GM12878 (cell line): Measurements from ENCODE around the gene OPRL1. TPM values are rescaled to one million over a fixed set of nuclear protein-coding genes. Genes with fewer than 3 reads are reported as not detected.

Source experiments
- ATAC-seq: fragments of 200-7000 bp; cut with Tn5 transposase; 3 replicates; pipeline ENCODE4 v1.9.1; 2020; ENCODE audit warnings: mild to moderate bottlenecking, moderate library complexity
- BruUV-seq: library from RNA; stranded (reverse); fragments of 400-500 nt; replicated peaks from 2 replicates; lab custom pipeline; 2021; lab: Mats Ljungman, UMichigan
- CTCF ChIA-PET: fragments of 300-600 bp; sonication (Branson Sonifier 250); formaldehyde crosslinking; extraction: SDS; loops from one replicate; lab custom pipeline; 2021; ENCODE audit warnings: inconsistent platforms; lab: Yijun Ruan, JAX
- POLR2A ChIA-PET: fragments of 350-600 bp; formaldehyde crosslinking; extraction: SDS; loops from one replicate; lab custom pipeline; 2021; ENCODE audit warnings: inconsistent platforms; lab: Charles Lee
- RAD21 ChIA-PET: fragments of 300-600 bp; sonication (Branson Sonifier 250); formaldehyde crosslinking; loops from one replicate; lab custom pipeline; 2023; ENCODE audit warnings: antibody characterized with exemption; ENCODE audit not compliant: unreplicated experiment; lab: Charles Lee
- SMC1A ChIA-PET: fragments of 300-600 bp; sonication (Branson Sonifier 250); formaldehyde crosslinking; loops from one replicate; lab custom pipeline; 2023; ENCODE audit not compliant: unreplicated experiment, uncharacterized antibody; lab: Charles Lee
- DNase-seq: peaks from one replicate; pipeline ENCODE4 v3.0.0-alpha.2; 2011; ENCODE audit warnings: low read depth, low spot score
- FAIRE-seq: peaks from 3 replicates; lab custom pipeline; 2011; peaks lifted over from hg19 to GRCh38; lab: Jason Lieb, UNC
- H2AFZ ChIP-seq: 2 replicates; pipeline ENCODE4 v1.6.0; 2011; ENCODE audit warnings: low read depth, low read length, control low read depth; ENCODE audit not compliant: control insufficient read depth
- H3K27ac ChIP-seq: 2 replicates; pipeline ENCODE4 v1.5.1; 2011; ENCODE audit warnings: control low read depth; ENCODE audit not compliant: control insufficient read depth, insufficient read depth
- H3K27me3 ChIP-seq, 2 experiments: replicated peaks in 1 of 2; 2 replicates each; pipeline versions ENCODE4 v1.6.0 to v1.6.1; 2011; ENCODE audit warnings: low read length in 1 of 2; ENCODE audit not compliant: control insufficient read depth in 2 of 2, insufficient read depth in 2 of 2
- H3K36me3 ChIP-seq, 2 experiments: 2 replicates each; pipeline ENCODE4 v1.5.1; 2011; ENCODE audit warnings: low read length in 1 of 2; ENCODE audit not compliant: control insufficient read depth in 2 of 2, insufficient read depth in 2 of 2
- H3K4me1 ChIP-seq: 2 replicates; pipeline ENCODE4 v1.6.1; 2011; ENCODE audit warnings: mild to moderate bottlenecking, low read length, moderate library complexity, mixed read lengths; ENCODE audit not compliant: control insufficient read depth, insufficient read depth
- H3K4me2 ChIP-seq: 2 replicates; pipeline ENCODE4 v1.6.0; 2011; ENCODE audit warnings: control low read depth; ENCODE audit not compliant: control insufficient read depth, insufficient read depth
- H3K4me3 ChIP-seq: fragments of 200-600 bp; sonication (generic); 2 replicates; pipeline ENCODE4 v1.5.1; 2016
- H3K79me2 ChIP-seq: 2 replicates; pipeline ENCODE4 v1.6.0; 2011; ENCODE audit warnings: low read length; ENCODE audit not compliant: control insufficient read depth, insufficient read depth
- H3K9ac ChIP-seq: 2 replicates; pipeline ENCODE4 v1.8.0; 2011; ENCODE audit warnings: low read length, control low read depth, mixed read lengths; ENCODE audit not compliant: control insufficient read depth, insufficient read depth
- H3K9me3 ChIP-seq: replicated peaks from 3 replicates; pipeline ENCODE4 v1.5.1; 2011; ENCODE audit warnings: mild to moderate bottlenecking, low read length; ENCODE audit not compliant: control insufficient read depth, insufficient read depth
- H4K20me1 ChIP-seq: 2 replicates; pipeline ENCODE4 v1.6.0; 2011; ENCODE audit not compliant: control insufficient read depth, insufficient read depth
- CREB1 ChIP-seq: IDR thresholded peaks from 2 replicates; pipeline ENCODE4 v1.6.1; 2012; ENCODE audit warnings: low read depth, mild to moderate bottlenecking, inconsistent platforms
- DPF2 ChIP-seq: fragments of 450-650 bp; IDR thresholded peaks from 2 replicates; pipeline ENCODE4 v1.6.1; 2017; ENCODE audit warnings: mild to moderate bottlenecking
- FOXK2 ChIP-seq: fragments of 450-650 bp; IDR thresholded peaks from 2 replicates; pipeline ENCODE4 v1.6.1; 2017; ENCODE audit warnings: mild to moderate bottlenecking, moderate library complexity
- GABPA ChIP-seq: IDR thresholded peaks from 2 replicates; pipeline ENCODE4 v1.6.1; 2014; ENCODE audit warnings: antibody characterized with exemption, low read depth, mild to moderate bottlenecking, inconsistent platforms
- NFXL1 ChIP-seq: fragments of 450-650 bp; IDR thresholded peaks from 2 replicates; pipeline ENCODE4 v1.6.1; 2017; ENCODE audit warnings: antibody characterized with exemption, mild to moderate bottlenecking, borderline replicate concordance
- NR2C2 ChIP-seq: IDR thresholded peaks from 2 replicates; pipeline ENCODE4 v1.6.1; 2011; ENCODE audit warnings: borderline replicate concordance, low read depth; ENCODE audit not compliant: control insufficient read depth, insufficient read length
- PML ChIP-seq: IDR thresholded peaks from 2 replicates; pipeline ENCODE4 v1.6.1; 2012; ENCODE audit warnings: low read length, inconsistent platforms
- POLR2A ChIP-seq: IDR thresholded peaks from 2 replicates; pipeline ENCODE4 v1.6.1; 2011; ENCODE audit warnings: low read depth, mild to moderate bottlenecking, low read length
- POLR2AphosphoS2 ChIP-seq: IDR thresholded peaks from 2 replicates; pipeline ENCODE4 v1.6.1; 2011; ENCODE audit warnings: low read depth, mild to moderate bottlenecking, low read length, improper control_type of control experiment, moderate library complexity
- RAD21 ChIP-seq: IDR thresholded peaks from 2 replicates; pipeline ENCODE4 v1.6.1; 2011; ENCODE audit warnings: mild to moderate bottlenecking, low read depth, low read length, moderate library complexity; ENCODE audit not compliant: insufficient read depth
- SMAD5 ChIP-seq: IDR thresholded peaks from 2 replicates; pipeline ENCODE4 v1.6.1; 2016; ENCODE audit warnings: antibody characterized with exemption, low read depth
- SMC3 ChIP-seq: IDR thresholded peaks from 2 replicates; pipeline ENCODE4 v1.6.1; 2011; ENCODE audit warnings: low read length, improper control_type of control experiment, borderline replicate concordance
- TCF3 ChIP-seq: IDR thresholded peaks from 2 replicates; pipeline ENCODE4 v1.6.1; 2012; ENCODE audit warnings: low read depth, mild to moderate bottlenecking, low read length, borderline replicate concordance; ENCODE audit not compliant: insufficient read depth
- WGBS: methylation state at CpG from one replicate; pipeline ENCODE4 v1.1.6; 2016; ENCODE audit warnings: low lambda C conversion rate; ENCODE audit not compliant: insufficient replicate concordance, insufficient coverage; ENCODE audit errors: missing lambda C conversion rate; 5-methylcytosine and 5-hydroxymethylcytosine counted together
- in situ Hi-C: fragments of 300-500 bp; cut with MboI; formaldehyde crosslinking; loops from 9 replicates; pipeline ENCODE4 v1.14.3; 2018; ENCODE audit warnings: mixed read lengths
- intact Hi-C: fragments of 100-400 bp; cut with micrococcal nuclease; formaldehyde crosslinking; loops from one replicate; pipeline ENCODE4 v1.14.2; 2022; ENCODE audit not compliant: unreplicated experiment
- polyA plus RNA-seq, 11 experiments: library from polyadenylated mRNA; depleted of rRNA in 4 of 11; unstranded in 6 of 11; stranded (reverse) in 5 of 11; fragments of >200 nt; fragmentation: Nextera tagmentation in 4 of 11; fragmentation: Illumina TruSeq in 1 of 11; extraction: Ambion mirVana in 4 of 11; extraction: Trizol in 1 of 11; gene quantifications; 1 replicate in 1 of 11; 2 replicates in 10 of 11; pipeline versions ENCODE4 v1.2.1 to v1.2.3, GENCODE V29; 2011 to 2016; ENCODE audit warnings: inconsistent platforms in 2 of 11, missing spikeins in 2 of 11, low read depth in 1 of 11
- total RNA-seq, 4 experiments: library from RNA; depleted of rRNA in 3 of 4; stranded (reverse); fragments of >200 nt in 3 of 4; fragmentation: Illumina TruSeq in 1 of 4; extraction: Trizol in 1 of 4; gene quantifications; 2 replicates each; pipeline versions ENCODE4 v1.2.1 to v1.2.3, GENCODE V29; 2013 to 2021
- TF ChIP-seq, protein P1 (sequence below), 3 experiments: IDR thresholded peaks in 2 of 3; conservative IDR thresholded peaks in 1 of 3; 2 replicates each; pipeline ENCODE4 v1.5.1; 2011; ENCODE audit warnings: low read depth in 3 of 3, low read length in 3 of 3, mild to moderate bottlenecking in 3 of 3, control low read depth in 2 of 3, moderate library complexity in 2 of 3, inconsistent platforms in 1 of 3, mixed read lengths in 1 of 3; ENCODE audit not compliant: control insufficient read depth in 2 of 3, insufficient read depth in 1 of 3; ENCODE audit errors: extremely low read depth in 1 of 3
- TF ChIP-seq, protein P2 (sequence below): fragments of 450-650 bp; IDR thresholded peaks from 2 replicates; pipeline ENCODE4 v1.6.1; 2016; ENCODE audit warnings: mild to moderate bottlenecking
- TF ChIP-seq, protein P3 (sequence below): IDR thresholded peaks from 2 replicates; pipeline ENCODE4 v1.6.1; 2011; ENCODE audit warnings: low read depth, mild to moderate bottlenecking, low read length, moderate library complexity, borderline replicate concordance; ENCODE audit errors: extremely low read depth
- TF ChIP-seq, protein P4 (sequence below): fragments of 450-650 bp; formaldehyde crosslinking; IDR thresholded peaks from 2 replicates; pipeline ENCODE4 v1.4.0; 2020; ENCODE audit warnings: mild to moderate bottlenecking, moderate library complexity

Gene OPRL1
- total and polyA plus RNA-seq, 10 of the 15 experiments (the other 5 are each of a cell fraction or from before 2014, with no cell fraction given), result 0.04 to 0.41 (median 0.24) TPM; not detected in 1

DNA sequence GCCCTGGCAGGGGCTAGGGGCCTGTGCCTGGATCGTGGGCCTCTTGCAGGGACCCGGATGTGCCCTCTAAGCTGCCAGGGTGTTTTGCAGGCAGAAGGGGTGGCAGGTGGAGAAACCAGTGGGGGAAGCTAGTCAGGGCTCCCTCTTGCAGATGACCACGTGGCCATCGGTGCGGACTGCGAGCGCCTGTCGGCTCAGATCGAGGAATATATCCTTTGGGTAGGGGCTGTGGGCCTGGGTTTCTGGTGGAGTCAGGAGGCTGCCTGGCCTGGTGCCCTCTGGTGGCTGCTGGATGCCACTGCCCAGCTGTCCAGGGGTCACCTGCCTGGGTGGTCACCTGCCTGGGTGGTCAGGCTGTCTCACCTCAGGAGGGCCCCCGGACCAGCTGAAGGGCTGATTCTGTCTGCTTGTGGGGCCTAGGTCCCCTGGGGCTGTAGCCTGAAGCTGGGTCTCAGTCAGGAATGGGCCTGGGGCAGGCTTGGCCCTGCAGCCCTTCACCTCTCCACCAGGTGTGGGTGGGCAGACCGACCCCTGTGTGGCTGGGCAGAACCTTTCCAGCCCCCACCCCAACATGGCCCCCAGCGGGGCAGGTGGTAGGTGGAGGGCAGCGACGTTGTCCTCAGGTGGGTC, 10.2 kb upstream of the OPRL1 start:
- Histone ChIP-seq H3K4me2 (no peak overlapping the region), H2AFZ (no peak overlapping the region), H3K4me3 (no peak overlapping the region), H3K27me3 (no peaks in the 10 kb centered on the region), H3K9ac (no peak overlapping the region), H3K4me1 (peaks cover 18% of the 10 kb centered on the region), H3K36me3 (peaks cover 3 to 19% of the 10 kb centered on the region in 2 experiments), H3K79me2 (no peaks in the 10 kb centered on the region; the same call in 1 of the 2 replicates), H4K20me1 (no peaks in the 10 kb centered on the region), H3K9me3 (no peaks in the 10 kb centered on the region), H3K27ac (no peak overlapping the region)
- CTCF ChIA-PET, result interaction anchor here (1.2 to 2.3 kb wide), 5 partner anchors 9 to 30 kb away, joined by 5 to 10 read pairs (median 7); no protein-coding TSS in a partner anchor
- in situ Hi-C loops (no loop called here), intact Hi-C loops (no loop called here)
- POLR2A ChIA-PET, result interaction anchor here (1.3 kb wide), 1 partner anchor 10 kb away, joined by 4 read pairs; the partner anchor contains the start of gene RGS19
- SMC1A ChIA-PET, result interaction anchor here (0.9 kb wide), 1 partner anchor 30 kb away, joined by 3 read pairs; no protein-coding TSS in a partner anchor
- BruUV-seq, result no TSS peak
- DNase-seq, result no peak
- no peak for FAIRE-seq
- 35% methylated on average over 13 of the region's 14 CpGs for WGBS
- RAD21 ChIA-PET, result interaction anchor here (0.8 kb wide), 1 partner anchor 32 kb away, joined by 3 read pairs; no protein-coding TSS in a partner anchor
- peak; percentile 40 for ATAC-seq
- TF ChIP-seq RAD21 (peak; percentile 30), GABPA (no peak), POLR2AphosphoS2 (no peak; the same call in 1 of the 2 replicates), TCF3 (0 out of 2 replicates have a peak, but pooled peaks have one; percentile 23), NFXL1 (no peak), NR2C2 (no peak), DPF2 (0 out of 2 replicates have a peak, but pooled peaks have one; percentile 1), CREB1 (no peak), SMC3 (peak; percentile 49; the same call in 1 of the 2 replicates), PML (no peak), FOXK2 (no peak), SMAD5 (no peak), POLR2A (no peak)
- TF ChIP-seq, protein P1, sequence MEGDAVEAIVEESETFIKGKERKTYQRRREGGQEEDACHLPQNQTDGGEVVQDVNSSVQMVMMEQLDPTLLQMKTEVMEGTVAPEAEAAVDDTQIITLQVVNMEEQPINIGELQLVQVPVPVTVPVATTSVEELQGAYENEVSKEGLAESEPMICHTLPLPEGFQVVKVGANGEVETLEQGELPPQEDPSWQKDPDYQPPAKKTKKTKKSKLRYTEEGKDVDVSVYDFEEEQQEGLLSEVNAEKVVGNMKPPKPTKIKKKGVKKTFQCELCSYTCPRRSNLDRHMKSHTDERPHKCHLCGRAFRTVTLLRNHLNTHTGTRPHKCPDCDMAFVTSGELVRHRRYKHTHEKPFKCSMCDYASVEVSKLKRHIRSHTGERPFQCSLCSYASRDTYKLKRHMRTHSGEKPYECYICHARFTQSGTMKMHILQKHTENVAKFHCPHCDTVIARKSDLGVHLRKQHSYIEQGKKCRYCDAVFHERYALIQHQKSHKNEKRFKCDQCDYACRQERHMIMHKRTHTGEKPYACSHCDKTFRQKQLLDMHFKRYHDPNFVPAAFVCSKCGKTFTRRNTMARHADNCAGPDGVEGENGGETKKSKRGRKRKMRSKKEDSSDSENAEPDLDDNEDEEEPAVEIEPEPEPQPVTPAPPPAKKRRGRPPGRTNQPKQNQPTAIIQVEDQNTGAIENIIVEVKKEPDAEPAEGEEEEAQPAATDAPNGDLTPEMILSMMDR (IDR thresholded peaks at IDR 0.05 in 2 of 3, conservative IDR thresholded peaks at IDR 0.05 in 1 of 3; ENCODE audit: control insufficient read depth in 2 of 3, extremely low read depth in 1 of 3, insufficient read depth in 1 of 3, low read depth in 3 of 3, low read length in 3 of 3), result peak; percentile 64 to 90 (median 77)
- TF ChIP-seq, protein P2, sequence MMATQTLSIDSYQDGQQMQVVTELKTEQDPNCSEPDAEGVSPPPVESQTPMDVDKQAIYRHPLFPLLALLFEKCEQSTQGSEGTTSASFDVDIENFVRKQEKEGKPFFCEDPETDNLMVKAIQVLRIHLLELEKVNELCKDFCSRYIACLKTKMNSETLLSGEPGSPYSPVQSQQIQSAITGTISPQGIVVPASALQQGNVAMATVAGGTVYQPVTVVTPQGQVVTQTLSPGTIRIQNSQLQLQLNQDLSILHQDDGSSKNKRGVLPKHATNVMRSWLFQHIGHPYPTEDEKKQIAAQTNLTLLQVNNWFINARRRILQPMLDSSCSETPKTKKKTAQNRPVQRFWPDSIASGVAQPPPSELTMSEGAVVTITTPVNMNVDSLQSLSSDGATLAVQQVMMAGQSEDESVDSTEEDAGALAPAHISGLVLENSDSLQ, result no peak
- TF ChIP-seq, protein P3, sequence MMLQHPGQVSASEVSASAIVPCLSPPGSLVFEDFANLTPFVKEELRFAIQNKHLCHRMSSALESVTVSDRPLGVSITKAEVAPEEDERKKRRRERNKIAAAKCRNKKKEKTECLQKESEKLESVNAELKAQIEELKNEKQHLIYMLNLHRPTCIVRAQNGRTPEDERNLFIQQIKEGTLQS, result no peak
- TF ChIP-seq, protein P4, sequence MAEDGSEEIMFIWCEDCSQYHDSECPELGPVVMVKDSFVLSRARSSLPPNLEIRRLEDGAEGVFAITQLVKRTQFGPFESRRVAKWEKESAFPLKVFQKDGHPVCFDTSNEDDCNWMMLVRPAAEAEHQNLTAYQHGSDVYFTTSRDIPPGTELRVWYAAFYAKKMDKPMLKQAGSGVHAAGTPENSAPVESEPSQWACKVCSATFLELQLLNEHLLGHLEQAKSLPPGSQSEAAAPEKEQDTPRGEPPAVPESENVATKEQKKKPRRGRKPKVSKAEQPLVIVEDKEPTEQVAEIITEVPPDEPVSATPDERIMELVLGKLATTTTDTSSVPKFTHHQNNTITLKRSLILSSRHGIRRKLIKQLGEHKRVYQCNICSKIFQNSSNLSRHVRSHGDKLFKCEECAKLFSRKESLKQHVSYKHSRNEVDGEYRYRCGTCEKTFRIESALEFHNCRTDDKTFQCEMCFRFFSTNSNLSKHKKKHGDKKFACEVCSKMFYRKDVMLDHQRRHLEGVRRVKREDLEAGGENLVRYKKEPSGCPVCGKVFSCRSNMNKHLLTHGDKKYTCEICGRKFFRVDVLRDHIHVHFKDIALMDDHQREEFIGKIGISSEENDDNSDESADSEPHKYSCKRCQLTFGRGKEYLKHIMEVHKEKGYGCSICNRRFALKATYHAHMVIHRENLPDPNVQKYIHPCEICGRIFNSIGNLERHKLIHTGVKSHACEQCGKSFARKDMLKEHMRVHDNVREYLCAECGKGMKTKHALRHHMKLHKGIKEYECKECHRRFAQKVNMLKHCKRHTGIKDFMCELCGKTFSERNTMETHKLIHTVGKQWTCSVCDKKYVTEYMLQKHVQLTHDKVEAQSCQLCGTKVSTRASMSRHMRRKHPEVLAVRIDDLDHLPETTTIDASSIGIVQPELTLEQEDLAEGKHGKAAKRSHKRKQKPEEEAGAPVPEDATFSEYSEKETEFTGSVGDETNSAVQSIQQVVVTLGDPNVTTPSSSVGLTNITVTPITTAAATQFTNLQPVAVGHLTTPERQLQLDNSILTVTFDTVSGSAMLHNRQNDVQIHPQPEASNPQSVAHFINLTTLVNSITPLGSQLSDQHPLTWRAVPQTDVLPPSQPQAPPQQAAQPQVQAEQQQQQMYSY (CRISPR knock-in tag), result no peak
